GM12892 (cell line): ENCODE results near the gene DNPH1.

Experiments
- POLR2A ChIP-seq: IDR thresholded peaks from 2 replicates; pipeline ENCODE4 v1.6.1; 2011; ENCODE audit warnings: low read depth, low read length, control low read depth
- POLR2AphosphoS5 ChIP-seq: IDR thresholded peaks from 2 replicates; pipeline ENCODE4 v1.6.1; 2011; ENCODE audit warnings: low read depth, low read length, control low read depth
- TAF1 ChIP-seq: IDR thresholded peaks from 2 replicates; pipeline ENCODE4 v1.6.1; 2011; ENCODE audit warnings: low read depth, mild to moderate bottlenecking, control low read depth, low read length, borderline replicate concordance

- no peak for TF ChIP-seq POLR2A
- no peak for TF ChIP-seq POLR2AphosphoS5
- TF ChIP-seq TAF1 = no peak
These were observed 25.0 kb upstream of the DNPH1 start for GRCh38 chr6:43254138-43254817.
